Measurements from ENCODE around the gene BACH1. TPM values are rescaled to one million over a fixed set of nuclear protein-coding genes. Genes with fewer than 3 reads are reported as not detected.

The BACH1 gene
- total and polyA plus RNA-seq, 2 of the 8 experiments (the other 6 are each of a cell fraction or from before 2014, with no cell fraction given): 6.9 to 50.7 TPM

DNA sequence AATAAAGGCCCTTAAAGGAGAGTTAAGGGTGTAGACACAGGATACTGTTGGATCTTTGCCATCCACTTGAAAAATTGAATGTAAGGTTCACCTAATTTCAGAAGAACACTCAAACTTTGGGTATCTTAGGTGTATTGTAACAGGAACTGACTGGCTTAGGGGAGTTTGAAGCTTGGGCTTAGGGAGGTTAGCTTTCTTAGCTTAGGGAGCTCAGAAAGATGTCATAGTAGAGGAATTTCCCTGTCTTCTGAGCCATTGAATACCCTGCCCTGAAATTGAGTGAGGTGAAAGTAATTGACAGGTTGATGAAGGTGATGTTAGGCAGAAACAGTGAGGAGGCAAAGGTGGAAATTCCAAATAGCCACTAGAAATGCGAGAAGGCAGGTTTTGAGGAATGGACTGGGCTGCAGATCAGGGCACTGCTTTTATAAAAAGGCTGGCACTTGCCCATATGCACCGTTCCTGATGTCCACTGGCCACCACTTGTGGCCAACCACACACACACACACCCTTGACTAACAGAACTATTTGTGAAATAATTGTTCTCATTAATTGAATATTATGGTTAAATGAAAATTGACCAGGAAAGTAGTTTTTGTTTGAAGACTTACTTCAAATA, 16.5 kb downstream of the BACH1 start (continued):
- TF ChIP-seq BCL11A (IDR thresholded peaks at IDR 0.05; ENCODE audit: low read depth in 2 of 2, low read length in 2 of 2) (no peak), SAP30 (IDR thresholded peaks at IDR 0.05; ENCODE audit: insufficient read depth, insufficient replicate concordance, low read length) (no peak), BRCA1 (IDR thresholded peaks at IDR 0.05; ENCODE audit: low read depth, low read length) (no peak), SRF (IDR thresholded peaks at IDR 0.05; ENCODE audit: low read depth, low read length) (no peak), RBBP5 (IDR thresholded peaks at IDR 0.05; ENCODE audit: borderline replicate concordance, low read depth, low read length) (no peak)

Measured in H1 (cell line).